DOHH2 (cell line): ENCODE data around the gene NAP1L1.

Experiments
- H3F3A ChIP-seq: fragments of 200-600 bp; sonication (generic), shearing (Covaris generic); 2 replicates; pipeline ENCODE4 v1.6.0; 2016; ENCODE audit warnings: antibody characterized with exemption, mild to moderate bottlenecking; ENCODE audit not compliant: control insufficient read depth, insufficient read depth
- H3K27ac ChIP-seq: fragments of 200-600 bp; sonication (generic); 2 replicates; pipeline ENCODE4 v1.5.1; 2014; ENCODE audit warnings: low read depth, mild to moderate bottlenecking, low read length, moderate library complexity
- H3K27me3 ChIP-seq: fragments of 200-600 bp; sonication (generic); 2 replicates; pipeline ENCODE4 v1.6.1; 2014; ENCODE audit warnings: mild to moderate bottlenecking, low read length, mixed read lengths; ENCODE audit not compliant: control insufficient read depth
- H3K36me3 ChIP-seq: fragments of 200-600 bp; sonication (generic); 2 replicates; pipeline ENCODE4 v1.6.1; 2014; ENCODE audit warnings: mild to moderate bottlenecking, low read length, moderate library complexity, mixed read lengths; ENCODE audit not compliant: control insufficient read depth
- H3K4me1 ChIP-seq: fragments of 200-600 bp; sonication (generic); 2 replicates; pipeline ENCODE4 v1.6.1; 2014; ENCODE audit warnings: mild to moderate bottlenecking, low read length, mixed read lengths; ENCODE audit not compliant: control insufficient read depth
- H3K4me2 ChIP-seq: fragments of 200-600 bp; sonication (generic); 2 replicates; pipeline ENCODE4 v1.6.0; 2014; ENCODE audit warnings: mild to moderate bottlenecking, low read length, moderate library complexity
- H3K4me3 ChIP-seq: fragments of 200-600 bp; sonication (generic); 2 replicates; pipeline ENCODE4 v1.5.1; 2014; ENCODE audit warnings: mild to moderate bottlenecking, low read length, mixed read lengths
- H3K79me2 ChIP-seq: fragments of 200-600 bp; sonication (generic); 2 replicates; pipeline ENCODE4 v1.6.1; 2014; ENCODE audit warnings: mild to moderate bottlenecking, low read length, mixed read lengths; ENCODE audit not compliant: control insufficient read depth
- H3K9me2 ChIP-seq: fragments of 200-600 bp; sonication (generic); replicated peaks from 2 replicates; pipeline ENCODE4 v1.6.1; 2014; ENCODE audit warnings: mild to moderate bottlenecking, low read length, mixed read lengths; ENCODE audit not compliant: control insufficient read depth
- H3K9me3 ChIP-seq: fragments of 200-600 bp; sonication (generic); 2 replicates; pipeline ENCODE4 v1.6.1; 2014; ENCODE audit warnings: antibody characterized with exemption, low read length, mixed read lengths; ENCODE audit not compliant: control insufficient read depth, insufficient read depth
- H4K20me1 ChIP-seq: fragments of 200-600 bp; sonication (generic); 2 replicates; pipeline ENCODE4 v1.6.0; 2014; ENCODE audit warnings: low read depth, mild to moderate bottlenecking, antibody characterized with exemption, low read length, moderate library complexity; ENCODE audit not compliant: control insufficient read depth, insufficient read depth
- EZH2phosphoT487 ChIP-seq: fragments of 200-600 bp; sonication (generic); IDR thresholded peaks from 2 replicates; pipeline ENCODE4 v1.6.1; 2017; ENCODE audit warnings: borderline replicate concordance, mild to moderate bottlenecking, antibody characterized with exemption, low read length, moderate library complexity, mixed read lengths
- TF ChIP-seq, protein P1 (sequence below): fragments of 200-600 bp; sonication (generic); IDR thresholded peaks from one replicate; pipeline ENCODE4 v1.5.1; 2014; ENCODE audit warnings: antibody characterized with exemption, mild to moderate bottlenecking, low read depth, low read length; ENCODE audit not compliant: poor library complexity, severe bottlenecking

NAP1L1 gene

DNA sequence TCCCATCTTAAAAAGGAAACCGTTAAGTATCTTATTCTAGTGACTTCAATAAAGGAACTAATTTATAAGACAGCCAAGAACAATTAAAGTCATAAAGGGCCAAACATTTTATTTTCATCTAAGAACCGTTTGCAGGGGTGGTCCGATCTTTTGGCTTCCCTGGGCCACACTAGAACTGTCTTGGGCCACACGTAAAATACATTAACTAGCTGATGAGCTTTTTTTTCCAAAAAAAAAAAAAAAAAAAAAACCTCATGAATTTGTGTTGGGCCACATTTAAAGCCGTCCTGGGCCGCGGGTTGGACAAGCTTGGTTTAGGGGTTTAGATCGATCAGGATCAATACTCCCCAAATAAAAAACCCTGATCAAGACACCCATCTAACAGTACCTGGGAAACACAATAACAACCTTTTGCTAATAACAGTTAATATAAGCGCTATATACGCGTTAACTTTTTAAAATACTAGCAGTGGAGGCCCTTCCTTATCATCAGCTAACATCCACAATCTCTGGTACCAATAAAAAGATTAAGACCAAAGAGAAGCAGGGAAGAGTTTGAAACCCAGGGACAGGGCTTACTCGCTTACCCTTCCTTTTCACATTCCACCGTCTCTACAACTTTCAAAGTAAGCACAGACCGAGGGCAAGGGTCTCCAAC lies 1.1 kb downstream of the NAP1L1 start:
- Histone ChIP-seq H3K79me2 (peaks cover 61% of the 10 kb centered on the region), H4K20me1 (peaks cover 50% of the 10 kb centered on the region), H3K4me1 (peaks cover 63% of the 10 kb centered on the region), H3K36me3 (peaks cover 60% of the 10 kb centered on the region), H3K27ac (peak overlapping the region; percentile 81), H3K4me3 (peak overlapping the region; percentile 82), H3K4me2 (peak overlapping the region; percentile 93), H3K9me3 (no peaks in the 10 kb centered on the region), H3K9me2 (no peaks in the 10 kb centered on the region), H3F3A (peaks cover 4% of the 10 kb centered on the region), H3K27me3 (no peaks in the 10 kb centered on the region)
- TF ChIP-seq, protein P1, sequence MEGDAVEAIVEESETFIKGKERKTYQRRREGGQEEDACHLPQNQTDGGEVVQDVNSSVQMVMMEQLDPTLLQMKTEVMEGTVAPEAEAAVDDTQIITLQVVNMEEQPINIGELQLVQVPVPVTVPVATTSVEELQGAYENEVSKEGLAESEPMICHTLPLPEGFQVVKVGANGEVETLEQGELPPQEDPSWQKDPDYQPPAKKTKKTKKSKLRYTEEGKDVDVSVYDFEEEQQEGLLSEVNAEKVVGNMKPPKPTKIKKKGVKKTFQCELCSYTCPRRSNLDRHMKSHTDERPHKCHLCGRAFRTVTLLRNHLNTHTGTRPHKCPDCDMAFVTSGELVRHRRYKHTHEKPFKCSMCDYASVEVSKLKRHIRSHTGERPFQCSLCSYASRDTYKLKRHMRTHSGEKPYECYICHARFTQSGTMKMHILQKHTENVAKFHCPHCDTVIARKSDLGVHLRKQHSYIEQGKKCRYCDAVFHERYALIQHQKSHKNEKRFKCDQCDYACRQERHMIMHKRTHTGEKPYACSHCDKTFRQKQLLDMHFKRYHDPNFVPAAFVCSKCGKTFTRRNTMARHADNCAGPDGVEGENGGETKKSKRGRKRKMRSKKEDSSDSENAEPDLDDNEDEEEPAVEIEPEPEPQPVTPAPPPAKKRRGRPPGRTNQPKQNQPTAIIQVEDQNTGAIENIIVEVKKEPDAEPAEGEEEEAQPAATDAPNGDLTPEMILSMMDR: no peak
- no peak for TF ChIP-seq EZH2phosphoT487

GRCh38 chr12:76081909-76082308 lies 2.6 kb downstream of the NAP1L1 start:
- Histone ChIP-seq H3K27me3 (no peaks in the 10 kb centered on the region), H3K9me3 (no peaks in the 10 kb centered on the region), H3K4me1 (peaks cover 75% of the 10 kb centered on the region), H3K27ac (no peak overlapping the region), H3K9me2 (no peaks in the 10 kb centered on the region), H3K36me3 (peaks cover 75% of the 10 kb centered on the region), H3K79me2 (peaks cover 76% of the 10 kb centered on the region), H3K4me2 (peak overlapping the region; percentile 93), H3F3A (no peaks in the 10 kb centered on the region), H4K20me1 (peaks cover 62% of the 10 kb centered on the region), H3K4me3 (peak overlapping the region; percentile 82)
- TF ChIP-seq, protein P1: no peak
- no peak for TF ChIP-seq EZH2phosphoT487

DNA sequence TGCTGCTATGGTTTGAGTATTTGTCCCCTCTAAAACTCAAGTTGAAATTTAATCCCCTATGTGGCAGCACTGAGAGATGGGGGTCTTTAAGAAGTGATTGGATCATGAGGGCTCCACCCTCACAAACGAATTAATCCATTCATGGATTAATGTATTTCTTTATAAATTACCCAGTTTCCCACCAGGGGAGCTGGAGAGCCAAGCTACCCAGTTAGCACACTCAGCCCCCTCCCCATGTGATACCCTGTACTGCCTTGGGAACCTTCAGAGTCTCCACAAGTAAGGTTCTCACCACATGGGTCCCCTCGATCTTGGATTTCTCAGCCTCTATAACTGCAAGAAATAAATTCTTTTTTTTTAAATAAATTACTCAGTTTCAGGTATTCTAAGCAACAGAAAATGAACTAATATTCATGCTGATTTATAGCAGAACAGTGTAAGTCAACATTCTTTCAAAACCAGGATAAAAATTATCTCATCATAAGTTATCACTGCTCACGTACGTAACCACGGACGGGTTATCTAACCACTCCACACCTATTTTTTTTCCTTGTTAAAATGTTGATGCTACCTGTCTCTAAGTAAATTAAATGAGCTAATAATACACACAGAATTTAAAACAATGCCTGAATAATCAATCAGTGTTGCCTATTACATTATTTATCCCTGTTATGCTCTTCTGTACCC lies 3.6 kb downstream of the NAP1L1 start:
- Histone ChIP-seq H3K27me3 (no peaks in the 10 kb centered on the region), H3K36me3 (peaks cover 84% of the 10 kb centered on the region), H3K79me2 (peaks cover 86% of the 10 kb centered on the region), H4K20me1 (peaks cover 70% of the 10 kb centered on the region), H3K9me3 (no peaks in the 10 kb centered on the region), H3K27ac (no peak overlapping the region), H3K4me3 (peak overlapping the region; percentile 82), H3K4me1 (peaks cover 73% of the 10 kb centered on the region), H3F3A (0 out of 2 replicates have a peak, but pooled peaks cover 3% of the 10 kb centered on the region), H3K4me2 (peak overlapping the region; percentile 93), H3K9me2 (no peaks in the 10 kb centered on the region)
- TF ChIP-seq, protein P1: peak; percentile 45
- no peak for TF ChIP-seq EZH2phosphoT487
